ENCODE results near the gene UNG.

DNA sequence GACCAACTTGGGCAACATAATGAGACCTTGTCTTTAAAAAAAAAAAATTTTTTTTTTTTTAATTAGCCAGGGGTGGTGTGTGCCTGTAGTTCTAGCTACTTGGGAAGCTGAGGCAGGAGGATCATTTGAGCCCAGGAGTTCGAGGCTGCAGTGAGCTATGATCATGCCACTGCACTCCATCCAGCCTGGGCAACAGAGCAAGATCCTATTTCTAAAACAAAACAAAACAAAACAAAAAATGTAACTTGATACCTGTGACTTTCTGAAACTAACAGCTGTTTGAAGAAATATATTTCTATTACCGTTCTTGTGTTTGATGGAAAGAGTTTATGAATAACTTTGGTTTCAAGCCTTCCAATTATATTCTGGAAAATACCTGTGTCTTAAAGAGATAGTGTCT lies 17.2 kb downstream of the UNG start:
- TF ChIP-seq, protein P1, sequence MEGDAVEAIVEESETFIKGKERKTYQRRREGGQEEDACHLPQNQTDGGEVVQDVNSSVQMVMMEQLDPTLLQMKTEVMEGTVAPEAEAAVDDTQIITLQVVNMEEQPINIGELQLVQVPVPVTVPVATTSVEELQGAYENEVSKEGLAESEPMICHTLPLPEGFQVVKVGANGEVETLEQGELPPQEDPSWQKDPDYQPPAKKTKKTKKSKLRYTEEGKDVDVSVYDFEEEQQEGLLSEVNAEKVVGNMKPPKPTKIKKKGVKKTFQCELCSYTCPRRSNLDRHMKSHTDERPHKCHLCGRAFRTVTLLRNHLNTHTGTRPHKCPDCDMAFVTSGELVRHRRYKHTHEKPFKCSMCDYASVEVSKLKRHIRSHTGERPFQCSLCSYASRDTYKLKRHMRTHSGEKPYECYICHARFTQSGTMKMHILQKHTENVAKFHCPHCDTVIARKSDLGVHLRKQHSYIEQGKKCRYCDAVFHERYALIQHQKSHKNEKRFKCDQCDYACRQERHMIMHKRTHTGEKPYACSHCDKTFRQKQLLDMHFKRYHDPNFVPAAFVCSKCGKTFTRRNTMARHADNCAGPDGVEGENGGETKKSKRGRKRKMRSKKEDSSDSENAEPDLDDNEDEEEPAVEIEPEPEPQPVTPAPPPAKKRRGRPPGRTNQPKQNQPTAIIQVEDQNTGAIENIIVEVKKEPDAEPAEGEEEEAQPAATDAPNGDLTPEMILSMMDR (IDR thresholded peaks at IDR 0.05) = no peak
- TF ChIP-seq POLR2A (IDR thresholded peaks at IDR 0.05) = no peak
